B cell (primary cell): ENCODE measurements around the gene TMPRSS13. TPM values are rescaled to one million over a fixed set of nuclear protein-coding genes. Genes with fewer than 3 reads are reported as not detected.

Experiments
- ATAC-seq: fragments of 200-7000 bp; cut with Tn5 transposase; one replicate; pipeline ENCODE4 v1.10.0; 2021; ENCODE audit warnings: low read depth, mild to moderate bottlenecking, moderate number of reproducible peaks, moderate library complexity
- CTCF ChIA-PET: fragments of 350-600 bp; sonication (Branson Sonifier 250); formaldehyde crosslinking; loops from one replicate; lab custom pipeline; 2021; ENCODE audit warnings: antibody characterized with exemption, inconsistent platforms; lab: Charles Lee
- POLR2A ChIA-PET: fragments of 350-600 bp; sonication (Branson Sonifier 250); formaldehyde crosslinking; loops from one replicate; lab custom pipeline; 2021; ENCODE audit warnings: antibody characterized with exemption; lab: Charles Lee
- DNase-seq: peaks from one replicate; pipeline ENCODE4 v3.0.0; 2013
- H2AFZ ChIP-seq: 2 replicates; pipeline ENCODE4 v1.6.1; 2012; ENCODE audit warnings: mild to moderate bottlenecking, low read depth, low read length; ENCODE audit not compliant: insufficient read depth, poor library complexity, severe bottlenecking
- H3K27ac ChIP-seq, 2 donors: 1 replicate in 1 of 2; 2 replicates in 1 of 2; pipeline ENCODE4 v1.5.1; 2012 to 2013; ENCODE audit warnings: low read length in 2 of 2, mild to moderate bottlenecking in 2 of 2, moderate library complexity in 1 of 2
- H3K27me3 ChIP-seq, 4 experiments: fragments of 200-600 bp in 1 of 4; sonication (generic) in 1 of 4; replicated peaks in 1 of 4; 1 replicate in 2 of 4; 2 replicates in 2 of 4; pipeline versions ENCODE4 v1.6.1 to v1.7.0; 2013 to 2016; ENCODE audit warnings: low read length in 3 of 4, mild to moderate bottlenecking in 2 of 4, mixed read lengths in 1 of 4, moderate library complexity in 1 of 4; ENCODE audit not compliant: insufficient read depth in 4 of 4, control insufficient read depth in 3 of 4; ENCODE audit errors: control extremely low read depth in 1 of 4
- H3K36me3 ChIP-seq, 2 experiments: replicated peaks in 1 of 2; 1 replicate in 1 of 2; 2 replicates in 1 of 2; pipeline versions ENCODE4 v1.6.1 to v1.7.1; 2013; ENCODE audit warnings: low read length in 1 of 2; ENCODE audit not compliant: insufficient read depth in 2 of 2, control insufficient read depth in 1 of 2; ENCODE audit errors: control extremely low read depth in 1 of 2, extremely low read depth in 1 of 2
- H3K4me1 ChIP-seq, 2 donors: fragments of 200-600 bp in 1 of 2; sonication (generic) in 1 of 2; 1 replicate in 1 of 2; 2 replicates in 1 of 2; pipeline versions ENCODE4 v1.5.1 to v1.6.1; 2013 to 2017; ENCODE audit warnings: low read length in 2 of 2; ENCODE audit not compliant: control insufficient read depth in 2 of 2, insufficient read depth in 2 of 2
- H3K4me2 ChIP-seq: replicated peaks from 2 replicates; pipeline ENCODE3; 2012; ENCODE audit warnings: mild to moderate bottlenecking, low read depth, low read length; ENCODE audit not compliant: poor library complexity, severe bottlenecking
- H3K4me3 ChIP-seq, 5 experiments: fragments of 200-600 bp in 1 of 5; sonication (generic) in 1 of 5; 1 replicate in 3 of 5; 2 replicates in 2 of 5; pipeline versions ENCODE4 v1.5.1 to v1.7.0; 2011 to 2016; ENCODE audit warnings: low read length in 4 of 5, mild to moderate bottlenecking in 4 of 5, low read depth in 2 of 5, control low read depth in 1 of 5, moderate library complexity in 1 of 5; ENCODE audit not compliant: insufficient read depth in 1 of 5; ENCODE audit errors: control extremely low read depth in 1 of 5, extremely low read depth in 1 of 5
- H3K79me2 ChIP-seq: fragments of 200-600 bp; sonication (generic); one replicate; pipeline ENCODE4 v1.6.0; 2016; ENCODE audit warnings: low read length; ENCODE audit not compliant: control insufficient read depth, insufficient read depth
- H3K9ac ChIP-seq: fragments of 200-600 bp; sonication (generic); 2 replicates; pipeline ENCODE4 v1.6.1; 2017; ENCODE audit warnings: mild to moderate bottlenecking, low read length, moderate library complexity
- H3K9me3 ChIP-seq, 3 donors: one replicate each; pipeline versions ENCODE4 v1.6.1 to v1.7.1; 2013; ENCODE audit warnings: low read length in 2 of 3; ENCODE audit not compliant: control insufficient read depth in 2 of 3, insufficient read depth in 1 of 3; ENCODE audit errors: control extremely low read depth in 1 of 3
- H4K20me1 ChIP-seq: 2 replicates; pipeline ENCODE4 v1.6.0; 2012; ENCODE audit warnings: mild to moderate bottlenecking, low read length; ENCODE audit not compliant: insufficient read depth, control insufficient read depth, poor library complexity, severe bottlenecking
- H3K27ac Mint-ChIP-seq: one replicate; pipeline ENCODE4 v1.8.0; 2021; ENCODE audit warnings: mixed read lengths
- H3K27me3 Mint-ChIP-seq: one replicate; pipeline ENCODE4 v1.8.0; 2021; ENCODE audit warnings: mixed read lengths
- H3K4me1 Mint-ChIP-seq: one replicate; pipeline ENCODE4 v1.8.0; 2021; ENCODE audit warnings: mixed read lengths
- H3K4me3 Mint-ChIP-seq: one replicate; pipeline ENCODE4 v1.8.0; 2021; ENCODE audit warnings: mixed read lengths
- H3K9me3 Mint-ChIP-seq: one replicate; pipeline ENCODE4 v1.8.0; 2022; ENCODE audit warnings: mixed read lengths; ENCODE audit not compliant: insufficient read depth
- CTCF ChIP-seq: fragments of 200-600 bp; IDR thresholded peaks from one replicate; pipeline ENCODE4 v1.8.0; 2022; ENCODE audit warnings: antibody characterized with exemption, mild to moderate bottlenecking
- EZH2 ChIP-seq: IDR thresholded peaks from 2 replicates; pipeline ENCODE4 v1.6.1; 2012; ENCODE audit warnings: borderline replicate concordance, low read depth, mild to moderate bottlenecking, moderate library complexity, low read length; ENCODE audit not compliant: insufficient read depth, poor library complexity, severe bottlenecking
- WGBS: methylation state at CpG from one replicate; pipeline ENCODE4 v1.1.5; 2013; ENCODE audit warnings: missing lambda C conversion rate; ENCODE audit not compliant: insufficient coverage; 5-methylcytosine and 5-hydroxymethylcytosine counted together
- intact Hi-C: fragments of 100-400 bp; cut with micrococcal nuclease; formaldehyde crosslinking; loops from one replicate; pipeline ENCODE4 v1.10.0; 2022
- polyA plus RNA-seq: library from polyadenylated mRNA; depleted of rRNA; stranded (reverse); fragments of >200 nt; gene quantifications from 2 replicates; pipeline ENCODE4 v1.2.3, GENCODE V29; 2012
- total RNA-seq, 2 donors: library from RNA; stranded (reverse); fragments of 120-200 nt in 1 of 2; gene quantifications; 1 replicate in 1 of 2; 2 replicates in 1 of 2; pipeline versions ENCODE4 v1.2.3 to v1.2.4, GENCODE V29; 2013 to 2022

The TMPRSS13 gene
- total and polyA plus RNA-seq, 2 donors (not counting 1 experiment from before 2014, with no cell fraction given) = 2.4 to 8.0 TPM

- peaks cover 38% of the 10 kb centered on the region for H3K4me1 Mint-ChIP-seq
- ChIA-PET CTCF (interaction anchor here (0.6 to 15.0 kb wide), 74 partner anchors 8 to 542 kb away, joined by 3 to 495 read pairs (median 6); partner anchors contain the start of genes CD3D, FXYD2, IL10RA and TMPRSS13), POLR2A (interaction anchor here (0.6 to 1.5 kb wide), 9 partner anchors 10 to 132 kb away, joined by 3 to 9 read pairs (median 4); partner anchors contain the start of gene IL10RA)
- TF ChIP-seq EZH2 (no peak), CTCF (peak; percentile 98)
- no peak overlapping the region for H3K4me2 ChIP-seq
- H3K9me3 ChIP-seq = peaks cover 0 to 1% (median 0%) of the 10 kb centered on the region in 3 donors
- H3K9ac ChIP-seq = no peak overlapping the region
- H3K4me3 ChIP-seq = no peak overlapping the region
- peaks cover 9% of the 10 kb centered on the region for H3K27me3 Mint-ChIP-seq
- H2AFZ ChIP-seq = no peak overlapping the region
- no peaks in the 10 kb centered on the region for H4K20me1 ChIP-seq
- H3K79me2 ChIP-seq = no peaks in the 10 kb centered on the region
- no peak overlapping the region for H3K4me3 Mint-ChIP-seq
- no peaks in the 10 kb centered on the region for H3K36me3 ChIP-seq
- peak overlapping the region; percentile 60 for H3K27ac Mint-ChIP-seq
- peaks cover 33 to 46% of the 10 kb centered on the region in 2 donors for H3K4me1 ChIP-seq
- peak; percentile 83 for DNase-seq
- H3K9me3 Mint-ChIP-seq = no peaks in the 10 kb centered on the region
- 35% methylated on average over 5 of the region's 7 CpGs for WGBS
- intact Hi-C loops = loop anchor here (1.0 kb wide), 3 partner anchors 103 to 140 kb away; no protein-coding TSS in a partner anchor
- no peak overlapping the region for H3K27ac ChIP-seq
- ATAC-seq = peak; percentile 32
- no peaks in the 10 kb centered on the region for H3K27me3 ChIP-seq
Observed at GRCh38 chr11:117946842-117947526, 17.8 kb upstream of the TMPRSS13 start.
